Mesenchymal stem cell (in vitro differentiated cells and primary cell): Measurements from ENCODE around the gene GGA1.

Source experiments
- DNase-seq: peaks from one replicate; pipeline ENCODE4 v3.0.0-alpha.2; 2013
- H2AFZ ChIP-seq: one replicate; pipeline ENCODE4 v1.6.1; 2013; ENCODE audit warnings: low read depth, mild to moderate bottlenecking, control low read depth, inconsistent platforms, low read length, moderate library complexity
- H2AK5ac ChIP-seq: 2 replicates; pipeline ENCODE4 v1.6.1; 2013; ENCODE audit warnings: low read length, moderate library complexity, mild to moderate bottlenecking, inconsistent platforms; ENCODE audit not compliant: severe bottlenecking
- H2BK120ac ChIP-seq: one replicate; pipeline ENCODE4 v1.6.1; 2013; ENCODE audit warnings: low read depth, mild to moderate bottlenecking, inconsistent platforms, low read length, moderate library complexity
- H2BK12ac ChIP-seq, 2 experiments: one replicate each; pipeline ENCODE4 v1.6.1; 2013; ENCODE audit warnings: inconsistent platforms in 2 of 2, low read length in 2 of 2, mild to moderate bottlenecking in 2 of 2, moderate library complexity in 2 of 2, control low read depth in 1 of 2
- H2BK15ac ChIP-seq: one replicate; pipeline ENCODE4 v1.6.1; 2013; ENCODE audit warnings: mild to moderate bottlenecking, low read depth, inconsistent platforms; ENCODE audit not compliant: poor library complexity, severe bottlenecking
- H2BK5ac ChIP-seq: 2 replicates; pipeline ENCODE4 v1.6.1; 2013; ENCODE audit warnings: low read depth, mild to moderate bottlenecking, low read length, control low read depth, inconsistent platforms; ENCODE audit not compliant: poor library complexity, severe bottlenecking
- H3K14ac ChIP-seq, 2 experiments: one replicate each; pipeline ENCODE4 v1.6.1; 2013; ENCODE audit warnings: inconsistent platforms in 2 of 2, low read length in 2 of 2, control low read depth in 1 of 2, mild to moderate bottlenecking in 1 of 2, moderate library complexity in 1 of 2
- H3K18ac ChIP-seq, 2 experiments: one replicate each; pipeline ENCODE4 v1.6.1; 2013; ENCODE audit warnings: inconsistent platforms in 2 of 2, low read length in 2 of 2, control low read depth in 1 of 2, low read depth in 1 of 2, mild to moderate bottlenecking in 1 of 2
- H3K23ac ChIP-seq, 2 experiments: one replicate each; pipeline ENCODE4 v1.6.1; 2013; ENCODE audit warnings: inconsistent platforms in 2 of 2, low read length in 2 of 2, mild to moderate bottlenecking in 2 of 2, moderate library complexity in 2 of 2, control low read depth in 1 of 2
- H3K27ac ChIP-seq: 2 replicates; pipeline ENCODE4 v1.5.1; 2013; ENCODE audit warnings: mild to moderate bottlenecking, moderate library complexity, low read length, control low read depth, inconsistent platforms; ENCODE audit not compliant: poor library complexity, severe bottlenecking
- H3K27me3 ChIP-seq, 2 experiments: 2 replicates each; pipeline versions ENCODE4 v1.6.1 to v1.7.0; 2013; ENCODE audit warnings: low read length in 2 of 2, mild to moderate bottlenecking in 2 of 2, moderate library complexity in 2 of 2, control low read depth in 1 of 2, inconsistent platforms in 1 of 2; ENCODE audit not compliant: control insufficient read depth in 1 of 2, insufficient read depth in 1 of 2
- H3K36me3 ChIP-seq, 2 experiments: 2 replicates each; pipeline versions ENCODE4 v1.6.1 to v1.7.0; 2013; ENCODE audit warnings: low read length in 2 of 2, control low read depth in 1 of 2, inconsistent platforms in 1 of 2, low read depth in 1 of 2, mild to moderate bottlenecking in 1 of 2; ENCODE audit not compliant: insufficient read depth in 2 of 2, control insufficient read depth in 1 of 2
- H3K4ac ChIP-seq, 2 experiments: one replicate each; pipeline ENCODE4 v1.6.1; 2013; ENCODE audit warnings: inconsistent platforms in 2 of 2, low read length in 2 of 2, mild to moderate bottlenecking in 2 of 2, moderate library complexity in 2 of 2, control low read depth in 1 of 2, low read depth in 1 of 2
- H3K4me1 ChIP-seq: 2 replicates; pipeline ENCODE4 v1.6.1; 2013; ENCODE audit warnings: low read depth, low read length, control low read depth; ENCODE audit not compliant: control insufficient read depth, insufficient read depth
- H3K4me2 ChIP-seq: 2 replicates; pipeline ENCODE4 v1.6.1; 2013; ENCODE audit warnings: low read length, mild to moderate bottlenecking, inconsistent platforms; ENCODE audit not compliant: poor library complexity, severe bottlenecking
- H3K4me3 ChIP-seq, 2 experiments: 2 replicates each; pipeline versions ENCODE4 v1.5.1 to v1.7.0; 2013; ENCODE audit warnings: low read length in 2 of 2, mild to moderate bottlenecking in 2 of 2, control low read depth in 1 of 2, low read depth in 1 of 2; ENCODE audit not compliant: insufficient read depth in 1 of 2
- H3K79me1 ChIP-seq: replicated peaks from 2 replicates; pipeline ENCODE4 v1.6.1; 2013; ENCODE audit warnings: mild to moderate bottlenecking, control low read depth, low read length, inconsistent platforms; ENCODE audit not compliant: poor library complexity, severe bottlenecking
- H3K9ac ChIP-seq: 2 replicates; pipeline ENCODE4 v1.7.0; 2013; ENCODE audit warnings: mild to moderate bottlenecking, low read length, moderate library complexity
- H3K9me3 ChIP-seq: 2 replicates; pipeline ENCODE4 v1.7.0; 2013; ENCODE audit warnings: mild to moderate bottlenecking, low read length; ENCODE audit not compliant: control insufficient read depth
- H4K8ac ChIP-seq: one replicate; pipeline ENCODE4 v1.6.1; 2013; ENCODE audit warnings: inconsistent platforms, mild to moderate bottlenecking, low read length, moderate library complexity
- H4K91ac ChIP-seq: one replicate; pipeline ENCODE4 v1.6.1; 2013; ENCODE audit warnings: mild to moderate bottlenecking, low read length, inconsistent platforms
- WGBS: methylation state at CpG from one replicate; pipeline ENCODE4 v1.1.7; 2013; ENCODE audit warnings: mixed read lengths; 5-methylcytosine and 5-hydroxymethylcytosine counted together

GGA1 gene

DNA sequence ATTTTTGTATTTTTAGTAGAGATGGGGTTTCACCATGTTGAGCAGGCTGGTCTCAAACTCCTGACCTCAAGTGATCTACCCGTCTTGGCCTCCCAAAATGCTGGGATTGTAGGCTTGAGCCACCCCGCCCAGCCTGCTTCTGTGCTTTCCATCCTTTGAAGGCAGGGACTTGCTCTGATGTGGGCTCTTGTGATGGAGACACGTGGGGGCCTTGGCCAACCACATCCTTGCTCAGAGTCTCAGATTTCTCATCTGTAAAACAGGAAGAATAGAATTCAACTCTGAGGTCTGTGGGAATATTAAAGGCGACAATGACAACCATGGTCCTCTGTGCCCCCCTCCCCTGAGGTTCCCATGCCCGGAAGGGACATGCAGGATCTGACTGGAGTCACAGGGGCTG lies 3.8 kb upstream of the GGA1 start:
- H3K9me3 ChIP-seq, result no peaks in the 10 kb centered on the region
- H3K36me3 ChIP-seq, result no peaks in the 10 kb centered on the region
- no peaks in the 10 kb centered on the region for H3K79me1 ChIP-seq
- H3K4me3 ChIP-seq, result no peak overlapping the region
- no peak overlapping the region for H3K9ac ChIP-seq
- H2BK15ac ChIP-seq, result no peak overlapping the region
- peaks cover 7% of the 10 kb centered on the region for H3K4me1 ChIP-seq
- H2AFZ ChIP-seq, result no peak overlapping the region
- peaks cover 10 to 20% of the 10 kb centered on the region in 2 experiments for H3K27me3 ChIP-seq
- no peak overlapping the region for H2BK120ac ChIP-seq
- H4K91ac ChIP-seq, result no peak overlapping the region
- H2BK12ac ChIP-seq, result no peak overlapping the region
- no peak overlapping the region for H2BK5ac ChIP-seq
- H3K27ac ChIP-seq, result no peak overlapping the region
- H4K8ac ChIP-seq, result no peak overlapping the region
- H3K4ac ChIP-seq, result no peak overlapping the region
- H3K23ac ChIP-seq, result no peak overlapping the region
- DNase-seq, result no peak
- H3K14ac ChIP-seq, result no peak overlapping the region
- H3K18ac ChIP-seq, result no peak overlapping the region
- no peak overlapping the region for H3K4me2 ChIP-seq
- 83% methylated on average over 4 of the region's 5 CpGs for WGBS
- no peak overlapping the region for H2AK5ac ChIP-seq

DNA sequence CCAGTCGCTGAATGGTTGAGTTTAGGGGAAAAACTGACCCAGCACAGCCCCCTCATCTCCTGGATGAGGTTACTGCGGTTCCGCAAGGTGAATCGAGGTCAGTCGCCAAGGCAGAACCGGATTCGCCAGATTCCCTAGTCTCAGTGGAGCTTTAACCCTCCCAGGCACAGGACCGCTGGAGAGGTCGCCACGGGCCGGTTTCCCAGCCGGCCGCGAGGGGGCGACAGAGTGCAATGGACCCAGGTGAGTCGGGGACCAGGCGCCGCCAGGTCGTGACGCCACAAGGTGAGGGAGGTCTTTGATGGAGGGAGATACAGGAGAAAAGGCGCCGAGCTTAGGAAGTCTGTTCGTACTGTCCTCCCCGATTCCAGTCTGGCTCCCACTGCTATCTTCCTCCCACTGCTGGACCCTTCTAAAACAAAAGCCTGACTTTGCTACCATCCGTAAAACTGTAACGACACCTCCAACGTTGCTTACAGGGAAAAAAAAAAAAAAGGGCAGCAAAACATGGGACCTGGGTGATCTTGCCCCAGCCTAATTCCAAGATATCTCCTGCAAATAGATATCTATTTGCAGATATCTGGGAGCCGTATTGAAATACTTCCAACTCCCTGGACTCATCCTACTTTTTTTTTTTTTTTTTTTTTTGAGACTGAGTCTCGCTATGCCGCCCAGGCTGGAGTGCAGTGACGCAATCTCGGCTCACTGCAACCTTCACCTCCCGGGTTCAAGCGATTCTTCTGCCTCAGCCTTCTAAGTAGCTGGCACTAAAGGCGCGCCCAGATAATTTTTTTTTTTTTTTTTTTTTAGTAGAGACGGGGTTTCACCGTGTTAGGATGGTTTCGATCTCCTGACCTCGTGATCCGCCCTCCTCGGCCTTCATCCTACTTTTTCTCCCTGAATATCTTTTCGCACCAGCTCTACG lies 1.4 kb upstream of the GGA1 start:
- peaks cover 0 to 6% of the 10 kb centered on the region in 2 experiments for H3K36me3 ChIP-seq
- no peak overlapping the region for H3K18ac ChIP-seq
- H2BK12ac ChIP-seq, result peak overlapping the region in 1 of 2 experiments; percentile 10
- H2BK5ac ChIP-seq, result no peak overlapping the region
- no peak overlapping the region for H4K8ac ChIP-seq
- H3K9ac ChIP-seq, result peak overlapping the region; percentile 95
- H3K4me2 ChIP-seq, result peak overlapping the region; percentile 67
- no peak overlapping the region for H3K4ac ChIP-seq
- WGBS, result 12% methylated on average over 32 of the region's 44 CpGs
- H4K91ac ChIP-seq, result no peak overlapping the region
- H2AFZ ChIP-seq, result no peak overlapping the region
- H3K27ac ChIP-seq, result no peak overlapping the region
- DNase-seq, result peak; percentile 63
- no peak overlapping the region for H2BK120ac ChIP-seq
- H2AK5ac ChIP-seq, result no peak overlapping the region
- no peak overlapping the region for H3K14ac ChIP-seq
- H3K4me1 ChIP-seq, result peaks cover 18% of the 10 kb centered on the region
- no peaks in the 10 kb centered on the region for H3K9me3 ChIP-seq
- H3K4me3 ChIP-seq, result peak overlapping the region in 1 of 2 experiments; percentile 72
- H2BK15ac ChIP-seq, result no peak overlapping the region
- H3K23ac ChIP-seq, result no peak overlapping the region
- H3K27me3 ChIP-seq, result peaks cover 10% of the 10 kb centered on the region in 2 experiments
- peaks cover 7% of the 10 kb centered on the region for H3K79me1 ChIP-seq

- H2BK12ac ChIP-seq, result no peak overlapping the region
- peak overlapping the region; percentile 83 for H2BK5ac ChIP-seq
- peak overlapping the region; percentile 60 for H2BK15ac ChIP-seq
- peaks cover 0 to 7% of the 10 kb centered on the region in 2 experiments for H3K36me3 ChIP-seq
- WGBS, result 6% methylated on average over 16 of the region's 17 CpGs
- H4K8ac ChIP-seq, result peak overlapping the region; percentile 41
- H4K91ac ChIP-seq, result peak overlapping the region; percentile 2
- DNase-seq, result no peak
- peak overlapping the region in 1 of 2 experiments; percentile 90 for H3K18ac ChIP-seq
- peak overlapping the region in 1 of 2 experiments; percentile 93 for H3K4me3 ChIP-seq
- peak overlapping the region; percentile 79 for H2AK5ac ChIP-seq
- peaks cover 18% of the 10 kb centered on the region for H3K4me1 ChIP-seq
- no peaks in the 10 kb centered on the region for H3K9me3 ChIP-seq
- no peak overlapping the region for H3K14ac ChIP-seq
- no peak overlapping the region for H3K23ac ChIP-seq
- peak overlapping the region; percentile 2 for H2BK120ac ChIP-seq
- peaks cover 10% of the 10 kb centered on the region for H3K79me1 ChIP-seq
- peak overlapping the region; percentile 95 for H3K9ac ChIP-seq
- H3K27me3 ChIP-seq, result peaks cover 8 to 10% of the 10 kb centered on the region in 2 experiments
- no peak overlapping the region for H2AFZ ChIP-seq
- peak overlapping the region in 1 of 2 experiments; percentile 67 for H3K4ac ChIP-seq
- H3K27ac ChIP-seq, result peak overlapping the region; percentile 98
- peak overlapping the region; percentile 46 for H3K4me2 ChIP-seq
These were observed 628 bp upstream of the GGA1 start for GRCh38 chr22:37607935-37608476.
